HEK293 (cell line): ENCODE data around the gene ZCWPW1.
A peak's percentile ranks its signal among the peaks of the same experiment; 100 is the strongest.

Experiments
- CTCF ChIP-seq: fragments of 450-650 bp; formaldehyde crosslinking; IDR thresholded peaks from 2 replicates; pipeline ENCODE4 v1.5.1; 2016; ENCODE audit warnings: missing biosample characterization, missing genetic modification characterization
- GLIS2 ChIP-seq: fragments of 450-650 bp; formaldehyde crosslinking; IDR thresholded peaks from 2 replicates; pipeline ENCODE4 v1.5.1; 2016; ENCODE audit warnings: missing biosample characterization, missing genetic modification characterization
- HIC1 ChIP-seq: fragments of 450-650 bp; formaldehyde crosslinking; IDR thresholded peaks from 2 replicates; pipeline ENCODE4 v1.5.1; 2016; ENCODE audit warnings: missing biosample characterization, missing genetic modification characterization
- HOXA7 ChIP-seq: sonication (generic); formaldehyde crosslinking; IDR thresholded peaks from 2 replicates; pipeline ENCODE4 v1.8.1; 2022; ENCODE audit warnings: missing genetic modification reagents, borderline replicate concordance
- RBAK ChIP-seq: fragments of 450-650 bp; formaldehyde crosslinking; IDR thresholded peaks from 2 replicates; pipeline ENCODE4 v1.5.1; 2016; ENCODE audit warnings: missing biosample characterization, missing genetic modification characterization
- REPIN1 ChIP-seq: fragments of 450-650 bp; formaldehyde crosslinking; IDR thresholded peaks from 2 replicates; pipeline ENCODE4 v1.5.1; 2017; ENCODE audit warnings: missing biosample characterization, missing genetic modification characterization, low read depth
- REST ChIP-seq: fragments of 450-650 bp; formaldehyde crosslinking; IDR thresholded peaks from 2 replicates; pipeline ENCODE4 v1.5.1; 2016; ENCODE audit warnings: missing biosample characterization, missing genetic modification characterization
- YY1 ChIP-seq: fragments of 450-650 bp; formaldehyde crosslinking; IDR thresholded peaks from 2 replicates; pipeline ENCODE4 v1.5.1; 2018; ENCODE audit warnings: missing biosample characterization, missing genetic modification characterization
- YY2 ChIP-seq: fragments of 450-650 bp; formaldehyde crosslinking; IDR thresholded peaks from 2 replicates; pipeline ENCODE4 v1.5.1; 2016; ENCODE audit warnings: missing biosample characterization, missing genetic modification characterization
- ZBTB21 ChIP-seq: fragments of 450-650 bp; formaldehyde crosslinking; IDR thresholded peaks from 2 replicates; pipeline ENCODE4 v1.5.1; 2017; ENCODE audit warnings: missing biosample characterization, missing genetic modification characterization
- ZBTB49 ChIP-seq: fragments of 450-650 bp; formaldehyde crosslinking; IDR thresholded peaks from 2 replicates; pipeline ENCODE4 v1.5.1; 2016; ENCODE audit warnings: missing biosample characterization, missing genetic modification characterization, low read depth
- ZNF157 ChIP-seq: fragments of 450-650 bp; formaldehyde crosslinking; IDR thresholded peaks from 2 replicates; pipeline ENCODE4 v1.5.1; 2016; ENCODE audit warnings: missing biosample characterization, missing genetic modification characterization
- ZNF19 ChIP-seq: fragments of 450-650 bp; formaldehyde crosslinking; IDR thresholded peaks from 2 replicates; pipeline ENCODE4; 2016; ENCODE audit warnings: missing biosample characterization, missing genetic modification characterization, low read depth
- ZNF391 ChIP-seq: fragments of 450-650 bp; formaldehyde crosslinking; IDR thresholded peaks from 2 replicates; pipeline ENCODE4 v1.5.1; 2016; ENCODE audit warnings: low read depth, missing biosample characterization, missing genetic modification characterization, borderline replicate concordance
- ZNF394 ChIP-seq: fragments of 450-650 bp; formaldehyde crosslinking; IDR thresholded peaks from 2 replicates; pipeline ENCODE4 v1.5.1; 2016; ENCODE audit warnings: missing biosample characterization, missing genetic modification characterization, mild to moderate bottlenecking, moderate library complexity, borderline replicate concordance
- ZNF416 ChIP-seq: fragments of 450-650 bp; formaldehyde crosslinking; IDR thresholded peaks from 2 replicates; pipeline ENCODE4 v1.5.1; 2016; ENCODE audit warnings: missing biosample characterization, missing genetic modification characterization
- ZNF558 ChIP-seq: fragments of 450-650 bp; formaldehyde crosslinking; IDR thresholded peaks from 2 replicates; pipeline ENCODE4 v1.5.1; 2016; ENCODE audit warnings: missing biosample characterization, missing genetic modification characterization
- ZNF600 ChIP-seq: fragments of 450-650 bp; formaldehyde crosslinking; IDR thresholded peaks from 2 replicates; pipeline ENCODE4 v1.5.1; 2016; ENCODE audit warnings: missing biosample characterization, missing genetic modification characterization
- ZNF623 ChIP-seq: fragments of 450-650 bp; formaldehyde crosslinking; IDR thresholded peaks from 2 replicates; pipeline ENCODE4 v1.5.1; 2016; ENCODE audit warnings: missing biosample characterization, missing genetic modification characterization
- ZNF645 ChIP-seq: fragments of 450-650 bp; formaldehyde crosslinking; IDR thresholded peaks from 2 replicates; pipeline ENCODE4; 2016; ENCODE audit warnings: missing biosample characterization, missing genetic modification characterization
- ZNF658 ChIP-seq: fragments of 450-650 bp; formaldehyde crosslinking; IDR thresholded peaks from 2 replicates; pipeline ENCODE4; 2016; ENCODE audit warnings: missing biosample characterization, missing genetic modification characterization
- ZNF704 ChIP-seq: fragments of 450-650 bp; formaldehyde crosslinking; IDR thresholded peaks from 2 replicates; pipeline ENCODE4 v1.5.1; 2016; ENCODE audit warnings: missing biosample characterization, missing genetic modification characterization
- ZNF747 ChIP-seq: fragments of 450-650 bp; formaldehyde crosslinking; IDR thresholded peaks from 2 replicates; pipeline ENCODE4 v1.5.1; 2016; ENCODE audit warnings: missing biosample characterization, missing genetic modification characterization
- ZNF768 ChIP-seq: fragments of 450-650 bp; formaldehyde crosslinking; IDR thresholded peaks from 2 replicates; pipeline ENCODE4 v1.5.1; 2018; ENCODE audit warnings: missing biosample characterization, mild to moderate bottlenecking, missing genetic modification characterization
- ZNF776 ChIP-seq: fragments of 450-650 bp; formaldehyde crosslinking; IDR thresholded peaks from 2 replicates; pipeline ENCODE4 v1.5.0; 2017; ENCODE audit warnings: missing biosample characterization, missing genetic modification characterization, borderline replicate concordance
- ZSCAN16 ChIP-seq: fragments of 450-650 bp; formaldehyde crosslinking; IDR thresholded peaks from 2 replicates; pipeline ENCODE4 v1.5.1; 2016; ENCODE audit warnings: missing biosample characterization, missing genetic modification characterization
- ZSCAN23 ChIP-seq: fragments of 450-650 bp; formaldehyde crosslinking; IDR thresholded peaks from 2 replicates; pipeline ENCODE4 v1.5.1; 2016; ENCODE audit warnings: missing biosample characterization, missing genetic modification characterization
- ZSCAN30 ChIP-seq: fragments of 450-650 bp; IDR thresholded peaks from 2 replicates; pipeline ENCODE4 v1.5.1; 2018; ENCODE audit warnings: missing biosample characterization, mild to moderate bottlenecking, missing genetic modification characterization, moderate library complexity

The ZCWPW1 gene

GRCh38 chr7:100465702-100466311 is 37.3 kb upstream of the ZCWPW1 start (continued):
- TF ChIP-seq CTCF (tag by site-specific recombination) (peak; percentile 72), HIC1 (tag by site-specific recombination) (peak; percentile 64), ZNF747 (tag by site-specific recombination) (no peak), REPIN1 (tag by site-specific recombination) (no peak), ZNF394 (tag by site-specific recombination) (no peak), ZBTB49 (no peak), ZSCAN16 (no peak), ZNF776 (tag by site-specific recombination) (no peak), GLIS2 (tag by site-specific recombination) (peak; percentile 83), YY1 (no peak), REST (no peak), HOXA7 (CRISPR knock-in tag) (no peak), ZNF19 (tag by site-specific recombination) (no peak), ZSCAN30 (tag by site-specific recombination) (peak; percentile 60; the same call in 1 of the 2 replicates), ZNF645 (tag by site-specific recombination) (no peak), ZNF768 (tag by site-specific recombination) (no peak), ZNF600 (tag by site-specific recombination) (no peak), ZBTB21 (tag by site-specific recombination) (no peak), RBAK (tag by site-specific recombination) (no peak), ZNF658 (tag by site-specific recombination) (no peak), ZNF704 (no peak), ZSCAN23 (no peak), ZNF623 (tag by site-specific recombination) (no peak), YY2 (tag by site-specific recombination) (no peak), ZNF416 (tag by site-specific recombination) (no peak), ZNF558 (tag by site-specific recombination) (no peak), ZNF391 (tag by site-specific recombination) (no peak), ZNF157 (tag by site-specific recombination) (no peak)
